Measurements from ENCODE around the gene UQCC5. TPM values are rescaled to one million over a fixed set of nuclear protein-coding genes. Genes with fewer than 3 reads are reported as not detected.
"Not testable (repeated sequence)": the region's sequence is repeated elsewhere in the genome, so short reads cannot be mapped to it uniquely, and the experiment has no call there.

Gene UQCC5
- total RNA-seq, 2 donors from 2014 or later: 0.78 to 7.3 TPM

GRCh38 chr3:52524752-52525679 lies 11.4 kb upstream of the UQCC5 start:
- no peaks in the 10 kb centered on the region for H3K9me3 ChIP-seq
- H3K4me1 ChIP-seq: peaks cover 14% of the 10 kb centered on the region
- intact Hi-C loops (cut with DNase I): no loop called here
- peak in 3 of 4 donors; percentile 37 to 60 (median 42) for DNase-seq
- no peak overlapping the region for H3K4me3 ChIP-seq
- no peaks in the 10 kb centered on the region for H3K27me3 ChIP-seq
- WGBS, 2 donors: 57 to 59% methylated on average over 14 to 27 of the region's 34 CpGs
- peak; percentile 52 for ATAC-seq
- H3K27ac ChIP-seq: peak overlapping the region in 3 of 4 donors; percentile 2 to 65 (median 56)
- no peak for TF ChIP-seq POLR2A (IDR thresholded peaks at IDR 0.05)
- no peak for TF ChIP-seq CTCF (IDR thresholded peaks at IDR 0.05)
- H3K36me3 ChIP-seq (replicated peaks in 1 of 2; ENCODE audit: insufficient read depth in 1 of 2, low read depth in 2 of 2): no peaks in the 10 kb centered on the region

- H3K9me3 ChIP-seq: no peaks in the 10 kb centered on the region
- 81% methylated on average over 6 to 9 of the region's 9 CpGs for WGBS, 2 donors
- ATAC-seq (no peak), DNase-seq (peak in 2 of 4 donors; percentile 6 to 24)
- H3K4me3 ChIP-seq: no peak overlapping the region
- peak overlapping the region in 3 of 4 donors; percentile 2 to 65 (median 56) for H3K27ac ChIP-seq
- H3K36me3 ChIP-seq (replicated peaks in 1 of 2; ENCODE audit: insufficient read depth in 1 of 2, low read depth in 2 of 2): no peaks in the 10 kb centered on the region
- TF ChIP-seq CTCF (IDR thresholded peaks at IDR 0.05): no peak
- intact Hi-C loops (cut with DNase I): no loop called here
- no peaks in the 10 kb centered on the region for H3K27me3 ChIP-seq
- H3K4me1 ChIP-seq: peaks cover 14% of the 10 kb centered on the region
Observed at GRCh38 chr3:52525680-52526561, 10.5 kb upstream of the UQCC5 start.

- H3K4me1 ChIP-seq: peaks cover 14% of the 10 kb centered on the region
- H3K27me3 ChIP-seq; H3K9me3 ChIP-seq; DNase-seq; ATAC-seq; intact Hi-C loops (cut with DNase I); H3K4me3 ChIP-seq; H3K36me3 ChIP-seq (replicated peaks in 1 of 2; ENCODE audit: insufficient read depth in 1 of 2, low read depth in 2 of 2): not testable (repeated sequence)
- WGBS, 2 donors: 93 to 100% methylated on average over 5 of the region's 5 CpGs
- H3K27ac ChIP-seq: peak overlapping the region in 2 of 4 donors; percentile 56 to 65
Observed at GRCh38 chr3:52526671-52527038, 9.8 kb upstream of the UQCC5 start.

GRCh38 chr3:52527039-52527731 lies 9.2 kb upstream of the UQCC5 start:
- H3K27me3 ChIP-seq: no peaks in the 10 kb centered on the region
- intact Hi-C loops (cut with DNase I): no loop called here
- DNase-seq: peak in 2 of 4 donors; percentile 5 to 14
- H3K9me3 ChIP-seq: no peaks in the 10 kb centered on the region
- no peak overlapping the region for H3K27ac ChIP-seq
- no peak for ATAC-seq
- peaks cover 14% of the 10 kb centered on the region for H3K4me1 ChIP-seq
- WGBS, 2 donors: 90 to 97% methylated on average over 10 to 14 of the region's 14 CpGs
- no peaks in the 10 kb centered on the region for H3K36me3 ChIP-seq (replicated peaks in 1 of 2; ENCODE audit: insufficient read depth in 1 of 2, low read depth in 2 of 2)
- TF ChIP-seq POLR2A (IDR thresholded peaks at IDR 0.05) (no peak), CTCF (IDR thresholded peaks at IDR 0.05) (no peak)
- no peak overlapping the region for H3K4me3 ChIP-seq

All from body of pancreas (tissue), 4 donors.